Endothelial cell (in vitro differentiated cells): ENCODE data around the gene CEBPB. TPM values are rescaled to one million over a fixed set of nuclear protein-coding genes. Genes with fewer than 3 reads are reported as not detected.
"Not testable (repeated sequence)": the region's sequence is repeated elsewhere in the genome, so short reads cannot be mapped to it uniquely, and the experiment has no call there.

Experiments
- DNase-seq: peaks from one replicate; pipeline ENCODE4 v3.0.0; 2021; ENCODE audit warnings: low spot score
- H3K27ac Mint-ChIP-seq: one replicate; pipeline ENCODE4 v1.8.0; 2021; ENCODE audit warnings: mixed read lengths, inconsistent platforms; ENCODE audit not compliant: unreplicated experiment
- H3K27me3 Mint-ChIP-seq: one replicate; pipeline ENCODE4 v1.8.0; 2021; ENCODE audit warnings: mild to moderate bottlenecking, moderate library complexity, mixed read lengths, inconsistent platforms; ENCODE audit not compliant: unreplicated experiment
- H3K36me3 Mint-ChIP-seq: one replicate; pipeline ENCODE4 v1.8.0; 2021; ENCODE audit warnings: mild to moderate bottlenecking, low read depth, mixed read lengths, inconsistent platforms; ENCODE audit not compliant: unreplicated experiment
- H3K4me1 Mint-ChIP-seq: one replicate; pipeline ENCODE4 v1.8.0; 2021; ENCODE audit warnings: mild to moderate bottlenecking, mixed read lengths, inconsistent platforms; ENCODE audit not compliant: unreplicated experiment
- H3K4me3 Mint-ChIP-seq: one replicate; pipeline ENCODE4 v1.8.0; 2021; ENCODE audit warnings: mild to moderate bottlenecking, mixed read lengths, inconsistent platforms; ENCODE audit not compliant: unreplicated experiment
- H3K9me3 Mint-ChIP-seq: one replicate; pipeline ENCODE4 v1.8.0; 2021; ENCODE audit warnings: mixed read lengths, inconsistent platforms; ENCODE audit not compliant: unreplicated experiment
- total RNA-seq: library from RNA; stranded (reverse); fragmentation: NEBNext Ultra II Directional; extraction: Animal tissue kit (Norgen Biotek cat#: 25700); gene quantifications from one replicate; pipeline ENCODE4 v1.2.1, GENCODE V29; 2021; ENCODE audit not compliant: unreplicated experiment
- TF ChIP-seq, protein P1 (sequence below): fragments of 200-600 bp; sonication (generic); IDR thresholded peaks from one replicate; pipeline ENCODE4 v1.5.0; 2021; ENCODE audit warnings: antibody characterized with exemption; ENCODE audit not compliant: unreplicated experiment

CEBPB gene
- total RNA-seq, 1 donor from 2014 or later: 28.1 TPM

DNA sequence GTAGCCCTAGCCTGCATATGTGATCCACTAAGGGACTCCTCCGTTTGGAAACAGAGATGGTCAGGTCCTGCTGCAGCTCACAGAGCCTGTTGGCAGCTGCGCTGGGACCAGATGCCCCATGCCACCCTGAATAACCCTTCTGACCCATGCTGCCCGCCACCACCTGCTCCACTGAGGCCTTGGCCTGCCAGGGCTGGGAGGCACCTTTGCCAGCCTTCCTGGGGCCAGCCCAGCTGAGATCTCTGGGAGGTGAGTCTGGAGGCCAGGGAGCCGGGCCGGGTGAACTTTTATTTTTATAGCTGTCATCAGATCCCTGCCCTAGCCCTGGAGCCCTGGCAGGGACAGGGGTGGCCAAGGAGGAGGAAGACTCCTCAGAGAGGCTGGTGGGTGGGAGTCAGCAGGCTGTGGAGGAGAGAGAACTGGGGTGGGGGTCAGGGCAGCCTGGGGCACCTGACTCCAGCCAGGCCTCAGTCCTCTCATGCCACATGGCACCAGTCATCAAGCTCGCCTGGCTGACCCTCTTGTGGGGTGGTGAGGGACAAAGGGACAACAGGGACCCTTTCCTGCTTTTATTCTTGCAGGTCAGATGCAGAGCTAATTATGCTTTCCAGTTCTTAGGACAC is 10.0 kb downstream of the CEBPB start:
- Mint-ChIP-seq H3K4me3 (no peak overlapping the region), H3K4me1 (peaks cover 3% of the 10 kb centered on the region), H3K36me3 (peaks cover 3% of the 10 kb centered on the region), H3K27ac (no peak overlapping the region), H3K27me3 (no peaks in the 10 kb centered on the region), H3K9me3 (peaks cover 4% of the 10 kb centered on the region)
- no peak for DNase-seq
- TF ChIP-seq, protein P1, sequence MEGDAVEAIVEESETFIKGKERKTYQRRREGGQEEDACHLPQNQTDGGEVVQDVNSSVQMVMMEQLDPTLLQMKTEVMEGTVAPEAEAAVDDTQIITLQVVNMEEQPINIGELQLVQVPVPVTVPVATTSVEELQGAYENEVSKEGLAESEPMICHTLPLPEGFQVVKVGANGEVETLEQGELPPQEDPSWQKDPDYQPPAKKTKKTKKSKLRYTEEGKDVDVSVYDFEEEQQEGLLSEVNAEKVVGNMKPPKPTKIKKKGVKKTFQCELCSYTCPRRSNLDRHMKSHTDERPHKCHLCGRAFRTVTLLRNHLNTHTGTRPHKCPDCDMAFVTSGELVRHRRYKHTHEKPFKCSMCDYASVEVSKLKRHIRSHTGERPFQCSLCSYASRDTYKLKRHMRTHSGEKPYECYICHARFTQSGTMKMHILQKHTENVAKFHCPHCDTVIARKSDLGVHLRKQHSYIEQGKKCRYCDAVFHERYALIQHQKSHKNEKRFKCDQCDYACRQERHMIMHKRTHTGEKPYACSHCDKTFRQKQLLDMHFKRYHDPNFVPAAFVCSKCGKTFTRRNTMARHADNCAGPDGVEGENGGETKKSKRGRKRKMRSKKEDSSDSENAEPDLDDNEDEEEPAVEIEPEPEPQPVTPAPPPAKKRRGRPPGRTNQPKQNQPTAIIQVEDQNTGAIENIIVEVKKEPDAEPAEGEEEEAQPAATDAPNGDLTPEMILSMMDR: no peak

DNA sequence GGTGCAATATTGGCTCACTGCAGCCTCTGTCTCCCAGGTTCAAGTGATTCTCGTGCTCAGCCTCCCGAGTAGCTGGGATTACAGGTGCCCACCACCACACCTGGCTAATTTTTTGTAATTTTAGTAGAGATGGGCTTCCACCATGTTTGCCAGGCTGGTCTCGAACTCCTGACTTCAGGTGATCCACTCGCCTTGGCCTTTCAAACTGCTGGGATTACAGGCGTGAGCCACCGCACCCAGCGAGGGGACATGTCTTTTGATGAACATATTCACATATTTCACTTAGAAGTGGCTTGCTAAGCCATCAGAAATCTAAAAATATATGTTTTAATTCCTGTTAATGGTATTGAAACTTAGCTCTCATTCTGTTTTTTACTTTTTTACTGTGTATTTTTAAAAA is 11.1 kb downstream of the CEBPB start:
- not testable (repeated sequence) for H3K27ac Mint-ChIP-seq, H3K9me3 Mint-ChIP-seq, H3K36me3 Mint-ChIP-seq, H3K4me1 Mint-ChIP-seq, H3K4me3 Mint-ChIP-seq, H3K27me3 Mint-ChIP-seq, DNase-seq

DNA sequence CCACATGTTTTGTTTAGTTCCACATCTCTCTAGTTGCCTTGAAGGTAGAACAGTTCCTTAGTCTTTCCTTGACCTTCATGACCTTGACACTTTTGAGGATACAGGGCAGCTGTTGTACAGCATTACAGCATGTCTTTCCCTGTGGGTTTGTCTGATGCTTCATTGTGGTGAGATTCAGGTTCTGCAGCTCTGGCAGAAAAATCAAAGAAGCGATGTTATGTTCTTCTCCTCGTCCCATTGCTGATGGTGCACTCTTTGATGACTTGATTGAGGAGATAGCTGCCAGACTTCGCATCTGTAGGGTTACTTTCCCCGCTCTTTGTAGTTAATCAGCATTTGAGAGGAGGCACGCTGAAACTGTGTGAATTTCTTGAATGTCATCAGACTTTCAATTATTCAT is 12.0 kb downstream of the CEBPB start:
- no peaks in the 10 kb centered on the region for H3K27me3 Mint-ChIP-seq
- no peak for DNase-seq
- peaks cover 4% of the 10 kb centered on the region for H3K9me3 Mint-ChIP-seq
- no peaks in the 10 kb centered on the region for H3K4me1 Mint-ChIP-seq
- TF ChIP-seq, protein P1: no peak
- no peak overlapping the region for H3K4me3 Mint-ChIP-seq
- H3K36me3 Mint-ChIP-seq: peaks cover 3% of the 10 kb centered on the region
- no peak overlapping the region for H3K27ac Mint-ChIP-seq

DNA sequence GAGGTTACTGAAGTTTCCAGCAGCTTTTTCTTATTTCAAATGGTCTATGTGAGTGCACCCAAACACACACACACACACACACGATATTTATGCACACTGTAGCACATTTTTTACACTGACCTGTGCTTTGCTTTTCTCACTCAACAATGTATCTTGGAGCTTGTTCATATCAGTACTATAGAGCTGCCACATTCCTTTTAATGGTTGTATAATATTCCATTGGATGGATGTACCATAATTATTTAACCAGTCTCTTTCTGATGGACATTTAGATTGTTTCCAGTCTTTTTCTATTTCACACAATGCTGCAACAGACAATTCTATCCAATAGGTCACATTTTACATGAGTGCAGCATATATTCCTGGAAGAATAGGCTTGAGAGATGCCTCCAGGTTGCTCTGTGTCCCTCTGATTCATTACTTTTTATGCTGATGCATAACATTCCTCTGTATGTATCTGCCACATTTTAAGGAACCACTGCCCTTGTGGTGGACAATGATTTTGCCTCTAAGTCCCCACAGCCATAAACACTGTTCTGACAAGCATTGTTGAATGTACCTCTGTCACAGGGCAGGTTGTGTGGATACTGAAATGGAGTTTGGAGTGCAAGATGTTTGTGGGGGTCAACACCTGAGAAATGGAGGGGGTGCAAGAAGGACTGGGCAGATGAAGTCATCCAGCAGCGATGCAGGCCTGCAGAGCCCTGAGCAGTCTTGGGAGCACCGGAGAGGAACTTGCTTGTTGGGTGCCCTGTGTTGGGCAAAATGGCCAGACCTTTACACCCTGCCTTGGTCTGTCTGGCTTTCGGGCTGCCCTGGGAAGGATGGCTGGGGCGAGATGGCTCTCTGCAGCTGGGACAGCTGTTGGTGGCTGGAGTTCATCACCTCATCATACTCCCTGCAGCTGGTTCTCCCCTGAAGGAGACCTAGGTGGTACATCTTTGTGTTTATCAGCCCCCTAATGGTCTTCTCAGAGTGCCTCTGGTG is 13.6 kb downstream of the CEBPB start:
- Mint-ChIP-seq H3K36me3 (peaks cover 3% of the 10 kb centered on the region), H3K27me3 (no peaks in the 10 kb centered on the region), H3K4me3 (no peak overlapping the region), H3K9me3 (peaks cover 4% of the 10 kb centered on the region), H3K4me1 (no peaks in the 10 kb centered on the region), H3K27ac (no peak overlapping the region)
- TF ChIP-seq, protein P1: no peak
- DNase-seq: no peak

DNA sequence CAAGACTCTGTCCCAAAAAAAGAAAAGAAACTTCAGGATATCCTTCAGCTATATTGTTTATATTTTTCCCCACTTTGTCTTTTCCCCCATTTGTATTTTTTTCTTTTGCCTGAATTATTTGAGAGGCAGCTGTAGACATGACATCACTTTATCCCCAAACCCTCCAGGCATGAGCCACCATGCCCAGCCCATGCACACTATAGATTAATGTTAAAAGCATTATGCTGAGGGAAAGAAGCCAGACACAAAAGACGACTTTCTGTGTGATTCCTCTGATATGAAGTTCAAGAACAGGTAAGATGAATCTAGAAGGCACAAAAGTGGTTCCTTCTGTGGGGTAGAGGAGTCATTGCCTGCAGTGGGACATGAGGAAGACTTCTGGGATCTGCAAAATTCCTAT is 16.4 kb downstream of the CEBPB start:
- Mint-ChIP-seq H3K4me3 (no peak overlapping the region), H3K4me1 (peaks cover 5% of the 10 kb centered on the region), H3K36me3 (peaks cover 3% of the 10 kb centered on the region), H3K27me3 (no peaks in the 10 kb centered on the region), H3K27ac (no peak overlapping the region), H3K9me3 (peaks cover 4% of the 10 kb centered on the region)
- TF ChIP-seq, protein P1: no peak
- DNase-seq: no peak
